ENCODE data around the gene TADA3.

DNA sequence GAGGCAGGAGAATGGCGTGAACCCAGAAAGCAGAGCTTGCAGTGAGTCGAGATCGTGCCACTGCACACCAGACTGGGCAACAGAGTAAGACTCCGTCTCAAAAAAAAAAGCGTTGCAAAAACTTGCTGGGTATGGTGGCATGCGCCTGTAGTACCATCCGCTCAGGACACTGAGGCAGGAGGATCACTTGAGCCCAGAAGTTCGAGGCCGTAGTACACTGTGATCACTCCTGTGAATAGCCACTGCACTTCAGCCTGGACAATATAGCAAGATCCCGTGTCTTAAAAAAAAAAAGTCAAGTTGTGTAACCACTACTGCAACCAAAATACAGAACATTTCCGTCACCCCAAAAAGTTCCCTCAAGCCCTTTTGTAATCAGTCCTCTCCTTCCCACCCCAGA is 2.1 kb upstream of the TADA3 start:
- TF ChIP-seq, protein P1, sequence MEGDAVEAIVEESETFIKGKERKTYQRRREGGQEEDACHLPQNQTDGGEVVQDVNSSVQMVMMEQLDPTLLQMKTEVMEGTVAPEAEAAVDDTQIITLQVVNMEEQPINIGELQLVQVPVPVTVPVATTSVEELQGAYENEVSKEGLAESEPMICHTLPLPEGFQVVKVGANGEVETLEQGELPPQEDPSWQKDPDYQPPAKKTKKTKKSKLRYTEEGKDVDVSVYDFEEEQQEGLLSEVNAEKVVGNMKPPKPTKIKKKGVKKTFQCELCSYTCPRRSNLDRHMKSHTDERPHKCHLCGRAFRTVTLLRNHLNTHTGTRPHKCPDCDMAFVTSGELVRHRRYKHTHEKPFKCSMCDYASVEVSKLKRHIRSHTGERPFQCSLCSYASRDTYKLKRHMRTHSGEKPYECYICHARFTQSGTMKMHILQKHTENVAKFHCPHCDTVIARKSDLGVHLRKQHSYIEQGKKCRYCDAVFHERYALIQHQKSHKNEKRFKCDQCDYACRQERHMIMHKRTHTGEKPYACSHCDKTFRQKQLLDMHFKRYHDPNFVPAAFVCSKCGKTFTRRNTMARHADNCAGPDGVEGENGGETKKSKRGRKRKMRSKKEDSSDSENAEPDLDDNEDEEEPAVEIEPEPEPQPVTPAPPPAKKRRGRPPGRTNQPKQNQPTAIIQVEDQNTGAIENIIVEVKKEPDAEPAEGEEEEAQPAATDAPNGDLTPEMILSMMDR (conservative IDR thresholded peaks at IDR 0.05; ENCODE audit: low read depth, low read length), result no peak
- no peak for TF ChIP-seq EZH2 (IDR thresholded peaks at IDR 0.05; ENCODE audit: low read length, unreplicated experiment)

Measured in PC-3 (cell line).